MM.1S (cell line): ENCODE measurements around the gene NDUFB10.

Source experiments
- DNase-seq: peaks from one replicate; pipeline ENCODE4 v3.0.0-alpha.2; 2015
- H2AFZ ChIP-seq: fragments of 300-600 bp; sonication (generic); 2 replicates; pipeline ENCODE4 v1.6.0; 2016; ENCODE audit warnings: antibody characterized with exemption, low read length
- H3F3A ChIP-seq: fragments of 300-600 bp; sonication (generic); 2 replicates; pipeline ENCODE4 v1.6.1; 2016; ENCODE audit warnings: mild to moderate bottlenecking, antibody characterized with exemption, low read length, moderate library complexity, mixed read lengths; ENCODE audit not compliant: insufficient read depth
- H3K27ac ChIP-seq: fragments of 300-600 bp; sonication (generic); 2 replicates; pipeline ENCODE4 v1.5.1; 2016; ENCODE audit warnings: mild to moderate bottlenecking, low read length
- H3K27me3 ChIP-seq: fragments of 300-600 bp; sonication (generic); replicated peaks from 2 replicates; pipeline ENCODE4 v1.6.0; 2016; ENCODE audit warnings: low read length; ENCODE audit not compliant: insufficient read depth
- H3K36me3 ChIP-seq: fragments of 300-600 bp; sonication (generic); replicated peaks from 2 replicates; pipeline ENCODE4 v1.6.1; 2016; ENCODE audit warnings: mild to moderate bottlenecking, low read length, mixed read lengths; ENCODE audit not compliant: insufficient read depth
- H3K4me1 ChIP-seq: fragments of 300-600 bp; sonication (generic); 2 replicates; pipeline ENCODE4 v1.6.1; 2016; ENCODE audit warnings: low read length, mixed read lengths
- H3K4me2 ChIP-seq: fragments of 300-600 bp; sonication (generic); 2 replicates; pipeline ENCODE4 v1.6.0; 2016; ENCODE audit warnings: low read depth, low read length
- H3K4me3 ChIP-seq: fragments of 300-600 bp; sonication (generic); 2 replicates; pipeline ENCODE4 v1.5.1; 2016; ENCODE audit warnings: low read length, mixed read lengths
- H3K79me2 ChIP-seq: fragments of 300-600 bp; sonication (generic); 2 replicates; pipeline ENCODE4 v1.6.1; 2016; ENCODE audit warnings: mixed run types, low read length, mixed read lengths
- H3K9ac ChIP-seq: fragments of 300-600 bp; sonication (generic); 2 replicates; pipeline ENCODE4 v1.6.1; 2016; ENCODE audit warnings: low read length, mixed read lengths
- H3K9me2 ChIP-seq: fragments of 300-600 bp; sonication (generic); replicated peaks from 2 replicates; pipeline ENCODE4 v1.6.1; 2016; ENCODE audit warnings: mild to moderate bottlenecking, low read length, mixed read lengths; ENCODE audit not compliant: insufficient read depth
- H3K9me3 ChIP-seq: fragments of 300-600 bp; sonication (generic); replicated peaks from 2 replicates; pipeline ENCODE4 v1.6.1; 2016; ENCODE audit warnings: mild to moderate bottlenecking, low read length, mixed read lengths; ENCODE audit not compliant: insufficient read depth
- H4K20me1 ChIP-seq: fragments of 300-600 bp; sonication (generic); 2 replicates; pipeline ENCODE4 v1.6.1; 2016; ENCODE audit warnings: mild to moderate bottlenecking, low read length, moderate library complexity, mixed read lengths; ENCODE audit not compliant: insufficient read depth
- CTCF ChIP-seq: fragments of 300-600 bp; sonication (generic); IDR thresholded peaks from 2 replicates; pipeline ENCODE4 v1.5.1; 2016; ENCODE audit warnings: antibody characterized with exemption, low read length, mixed read lengths
- EZH2 ChIP-seq: fragments of 300-600 bp; sonication (generic); optimal IDR thresholded peaks from 2 replicates; pipeline ENCODE3; 2017; ENCODE audit warnings: low read depth, mild to moderate bottlenecking, antibody characterized with exemption, low read length, mixed read lengths
- EZH2phosphoT487 ChIP-seq: fragments of 300-600 bp; sonication (generic); IDR thresholded peaks from 2 replicates; pipeline ENCODE4 v1.6.1; 2018; ENCODE audit warnings: antibody characterized with exemption, low read length

Gene NDUFB10

GRCh38 chr16:2008009-2008526, 48.7 kb downstream of the NDUFB10 start:
- Histone ChIP-seq H3K36me3 (no peaks in the 10 kb centered on the region), H3K4me1 (peaks cover 17% of the 10 kb centered on the region; the same call in 1 of the 2 replicates)

GRCh38 chr16:2008631-2009163, 49.4 kb downstream of the NDUFB10 start:
- no peaks in the 10 kb centered on the region for H3F3A ChIP-seq
- peaks cover 17% of the 10 kb centered on the region; the same call in 1 of the 2 replicates for H3K4me1 ChIP-seq
- H3K27ac ChIP-seq, result peak overlapping the region; percentile 47; the same call in 1 of the 2 replicates
- H3K27me3 ChIP-seq, result no peaks in the 10 kb centered on the region
- no peaks in the 10 kb centered on the region for H3K9me2 ChIP-seq
- H3K79me2 ChIP-seq, result peaks cover 65% of the 10 kb centered on the region
- H3K4me2 ChIP-seq, result peak overlapping the region; percentile 96
- H4K20me1 ChIP-seq, result peaks cover 6% of the 10 kb centered on the region; the same call in 1 of the 2 replicates
- DNase-seq, result peak; percentile 34
- H2AFZ ChIP-seq, result peak overlapping the region; percentile 17; the same call in 1 of the 2 replicates
- peak overlapping the region; percentile 89 for H3K9ac ChIP-seq
- TF ChIP-seq EZH2 (no peak), EZH2phosphoT487 (no peak), CTCF (no peak)
- peak overlapping the region; percentile 92 for H3K4me3 ChIP-seq
- no peaks in the 10 kb centered on the region for H3K9me3 ChIP-seq
- no peaks in the 10 kb centered on the region for H3K36me3 ChIP-seq

More at GRCh38 chr16:2008009-2008526, 48.7 kb downstream of the NDUFB10 start:
- no peaks in the 10 kb centered on the region for H3K9me2 ChIP-seq
- peak overlapping the region; percentile 96 for H3K4me2 ChIP-seq
- TF ChIP-seq EZH2, result no peak
- DNase-seq, result no peak
- H3K9ac ChIP-seq, result peak overlapping the region; percentile 89
- no peaks in the 10 kb centered on the region for H3F3A ChIP-seq
- H3K4me3 ChIP-seq, result peak overlapping the region; percentile 92
- H3K27ac ChIP-seq, result peak overlapping the region; percentile 47; the same call in 1 of the 2 replicates
- peaks cover 6% of the 10 kb centered on the region; the same call in 1 of the 2 replicates for H4K20me1 ChIP-seq
- no peaks in the 10 kb centered on the region for H3K27me3 ChIP-seq
- peaks cover 71% of the 10 kb centered on the region for H3K79me2 ChIP-seq
- H3K9me3 ChIP-seq, result no peaks in the 10 kb centered on the region
- H2AFZ ChIP-seq, result no peak overlapping the region

- Histone ChIP-seq H3K4me3 (peak overlapping the region; percentile 92), H3K9me3 (no peaks in the 10 kb centered on the region), H3K4me1 (peaks cover 17% of the 10 kb centered on the region; the same call in 1 of the 2 replicates), H2AFZ (peak overlapping the region; percentile 17; the same call in 1 of the 2 replicates), H3K9me2 (no peaks in the 10 kb centered on the region), H3K36me3 (no peaks in the 10 kb centered on the region), H3K9ac (peak overlapping the region; percentile 89), H3K79me2 (peaks cover 60% of the 10 kb centered on the region), H4K20me1 (peaks cover 6% of the 10 kb centered on the region; the same call in 1 of the 2 replicates), H3K27ac (peak overlapping the region; percentile 47; the same call in 1 of the 2 replicates), H3K4me2 (peak overlapping the region; percentile 96), H3F3A (no peaks in the 10 kb centered on the region), H3K27me3 (no peaks in the 10 kb centered on the region)
- no peak for TF ChIP-seq CTCF
- no peak for TF ChIP-seq EZH2
- TF ChIP-seq EZH2phosphoT487, result no peak
- peak; percentile 22 for DNase-seq
Measured at GRCh38 chr16:2009164-2009711, 49.9 kb downstream of the NDUFB10 start.
